Myocyte (in vitro differentiated cells): ENCODE data around the gene BAG1. TPM values are rescaled to one million over a fixed set of nuclear protein-coding genes. Genes with fewer than 3 reads are reported as not detected.

ENCODE experiments used
- DNase-seq: peaks from one replicate; pipeline ENCODE4 v3.0.0-alpha.2; 2012; ENCODE audit warnings: low read depth
- polyA plus RNA-seq: library from polyadenylated mRNA; unstranded; fragments of >200 nt; gene quantifications from one replicate; pipeline ENCODE4 v1.2.1, GENCODE V29; 2012; ENCODE audit warnings: missing spikeins
- total RNA-seq: library from RNA; depleted of rRNA; stranded (reverse); fragments of >200 nt; gene quantifications from 2 replicates; pipeline ENCODE4 v1.2.3, GENCODE V29; 2014

The BAG1 gene
- total RNA-seq: 74.6 and 78.7 TPM in 2 replicates
- 74.4 TPM for polyA plus RNA-seq

- DNase-seq: peak; percentile 100
These were observed at the start of gene BAG1, which contains the start of gene CHMP5 for GRCh38 chr9:33264473-33265177. Gene BAG1, minus strand, starts transcription at chr9:33264708. Gene CHMP5, plus strand, starts transcription at chr9:33265049. Its CDS starts 30 bp downstream, at chr9:33265079.

DNA sequence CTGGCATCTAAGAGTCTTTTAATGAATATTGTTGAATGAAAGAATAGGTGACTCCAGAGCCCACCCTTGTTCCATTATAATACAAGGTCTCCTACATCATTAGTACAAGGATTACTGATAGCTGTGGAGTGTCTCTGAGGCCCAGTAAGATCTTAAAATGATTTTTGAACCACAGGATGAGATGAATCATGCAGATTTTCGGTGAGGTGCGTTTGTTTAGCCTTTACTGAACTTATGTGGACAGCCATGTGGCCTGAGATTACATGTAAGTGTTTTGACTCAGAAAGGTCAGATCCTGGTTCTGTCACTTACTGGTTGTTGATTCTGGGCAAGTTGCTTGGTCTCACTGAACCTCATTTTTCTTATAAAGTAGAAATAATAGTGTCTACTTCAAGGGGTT is 47.4 kb upstream of the BAG1 start:
- DNase-seq: no peak

GRCh38 chr9:33310748-33311147 is 46.2 kb upstream of the BAG1 start:
- DNase-seq: no peak

GRCh38 chr9:33309903-33310302 is 45.4 kb upstream of the BAG1 start:
- DNase-seq: no peak

DNA sequence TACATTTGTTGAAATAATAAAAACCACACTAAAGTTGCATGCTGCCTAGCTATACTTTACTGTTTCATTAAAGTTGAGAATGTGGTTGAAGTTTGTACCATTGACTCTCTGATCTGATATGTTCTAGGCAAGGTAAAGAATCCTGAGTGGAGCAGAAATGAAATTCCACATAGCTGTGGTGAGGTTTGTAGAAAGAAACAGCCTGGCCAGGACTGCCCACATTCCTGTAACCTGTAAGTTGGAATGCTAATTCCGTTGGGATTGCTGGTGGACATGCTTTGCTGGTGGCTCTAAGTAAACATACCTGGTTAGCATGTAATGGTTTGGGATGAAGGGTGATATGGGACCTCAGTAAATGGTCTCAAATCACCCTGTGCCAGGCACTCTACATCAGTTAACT is 42.6 kb upstream of the BAG1 start:
- no peak for DNase-seq

GRCh38 chr9:33306037-33306436 is 41.5 kb upstream of the BAG1 start:
- no peak for DNase-seq

DNA sequence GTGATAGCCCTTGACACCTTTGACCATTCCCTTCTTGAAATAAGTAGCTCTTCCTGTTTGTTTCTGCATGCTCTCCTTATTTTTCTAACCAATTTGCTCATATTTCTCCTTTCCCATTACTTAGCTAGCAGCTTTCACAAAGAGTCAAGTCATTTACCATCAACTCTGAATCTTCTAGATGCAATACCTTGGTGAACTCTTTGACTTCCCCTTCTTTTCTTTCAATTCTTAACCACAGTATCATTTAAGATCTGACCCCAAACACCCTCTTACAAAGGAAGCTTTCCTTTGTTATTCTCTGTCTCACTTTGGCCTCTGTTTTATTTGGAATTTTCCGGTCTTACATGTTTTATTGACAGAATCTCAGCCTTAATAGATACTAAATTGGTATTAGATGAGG is 39.9 kb upstream of the BAG1 start:
- no peak for DNase-seq

- DNase-seq: peak; percentile 41
These were observed 36.0 kb upstream of the BAG1 start for GRCh38 chr9:33300546-33300945.

DNA sequence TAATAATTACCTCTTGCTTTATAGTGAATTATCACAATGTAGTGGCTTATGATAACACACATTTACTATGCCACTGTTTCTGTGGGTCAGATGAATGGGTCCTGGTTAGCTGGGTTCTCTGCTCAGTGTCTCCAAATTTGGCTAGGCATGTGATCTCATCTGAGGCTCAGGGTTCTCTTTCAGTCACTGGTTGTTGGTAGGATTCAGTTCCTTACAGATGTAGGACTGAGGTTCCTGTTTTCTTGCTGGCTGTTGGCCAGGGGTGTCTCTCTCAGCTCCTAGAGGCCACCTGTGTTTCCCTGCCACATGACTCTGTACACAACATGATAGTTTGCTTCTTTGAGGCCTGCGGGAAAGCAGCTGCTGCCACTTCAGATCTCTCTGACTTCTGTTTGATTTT is 32.9 kb upstream of the BAG1 start:
- DNase-seq: peak; percentile 91

GRCh38 chr9:33295571-33295970 is 31.1 kb upstream of the BAG1 start:
- DNase-seq: no peak

DNA sequence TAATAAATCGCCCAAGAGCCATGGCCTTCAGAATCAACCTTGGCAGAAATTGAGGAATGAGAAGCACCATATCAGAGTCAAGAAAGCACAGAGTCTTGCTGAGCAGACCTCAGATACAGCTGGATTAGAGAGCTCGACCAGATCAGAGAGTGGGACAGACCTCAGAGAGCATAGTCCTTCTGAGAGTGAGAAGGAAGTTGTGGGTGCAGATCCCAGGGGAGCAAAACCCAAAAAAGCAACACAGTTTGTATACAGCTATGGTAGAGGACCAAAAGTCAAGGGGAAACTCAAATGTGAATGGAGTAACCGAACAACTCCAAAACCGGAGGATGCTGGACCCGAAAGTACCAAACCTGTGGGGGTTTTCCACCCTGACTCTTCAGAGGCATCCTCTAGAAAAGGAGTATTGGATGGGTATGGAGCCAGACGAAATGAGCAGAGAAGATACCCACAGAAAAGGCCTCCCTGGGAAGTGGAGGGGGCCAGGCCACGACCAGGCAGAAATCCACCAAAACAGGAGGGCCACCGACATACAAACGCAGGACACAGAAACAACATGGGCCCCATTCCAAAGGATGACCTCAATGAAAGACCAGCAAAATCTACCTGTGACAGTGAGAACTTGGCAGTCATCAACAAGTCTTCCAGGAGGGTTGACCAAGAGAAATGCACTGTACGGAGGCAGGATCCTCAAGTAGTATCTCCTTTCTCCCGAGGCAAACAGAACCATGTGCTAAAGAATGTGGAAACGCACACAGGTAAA is 30.3 kb upstream of the BAG1 start:
- no peak for DNase-seq

DNA sequence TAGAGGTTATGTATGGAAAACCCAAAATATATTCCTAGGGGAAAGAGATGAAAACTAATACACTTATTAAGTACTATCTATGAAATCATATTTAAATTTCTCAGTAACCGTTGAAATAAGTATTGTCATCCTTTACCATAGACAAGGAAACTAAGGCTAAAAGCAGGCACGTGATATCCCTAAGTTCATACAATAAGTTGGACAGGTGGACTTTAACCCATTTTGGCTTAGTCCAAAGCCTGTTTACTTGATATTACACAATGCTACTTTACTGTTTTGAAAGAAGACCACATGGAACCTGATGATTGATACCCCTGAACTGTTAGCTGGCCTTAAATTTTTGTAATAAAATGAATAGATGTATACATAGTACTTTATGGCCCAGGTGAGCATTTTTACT is 29.3 kb upstream of the BAG1 start:
- DNase-seq: no peak

DNA sequence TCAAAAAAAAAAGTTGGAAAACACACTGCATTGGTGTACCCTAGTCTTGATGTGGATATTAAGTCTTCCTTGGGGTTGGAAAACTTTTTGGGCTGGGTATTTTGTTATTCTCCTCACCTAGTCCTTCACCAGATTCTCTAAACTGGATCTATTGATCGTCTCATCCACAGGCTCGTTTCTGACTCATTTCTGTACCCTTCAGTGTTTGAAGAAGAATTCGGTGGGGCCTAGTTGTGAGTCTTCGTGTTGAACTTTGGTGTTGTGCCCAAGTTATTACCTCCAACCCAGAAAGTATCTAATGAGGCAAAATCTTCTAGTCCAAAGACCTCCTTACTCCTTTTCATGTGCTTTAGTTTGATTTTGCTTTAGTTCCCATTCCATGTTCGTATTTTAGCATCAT is 27.4 kb upstream of the BAG1 start:
- DNase-seq: no peak

GRCh38 chr9:33291031-33291397 is 26.5 kb upstream of the BAG1 start:
- DNase-seq: no peak

DNA sequence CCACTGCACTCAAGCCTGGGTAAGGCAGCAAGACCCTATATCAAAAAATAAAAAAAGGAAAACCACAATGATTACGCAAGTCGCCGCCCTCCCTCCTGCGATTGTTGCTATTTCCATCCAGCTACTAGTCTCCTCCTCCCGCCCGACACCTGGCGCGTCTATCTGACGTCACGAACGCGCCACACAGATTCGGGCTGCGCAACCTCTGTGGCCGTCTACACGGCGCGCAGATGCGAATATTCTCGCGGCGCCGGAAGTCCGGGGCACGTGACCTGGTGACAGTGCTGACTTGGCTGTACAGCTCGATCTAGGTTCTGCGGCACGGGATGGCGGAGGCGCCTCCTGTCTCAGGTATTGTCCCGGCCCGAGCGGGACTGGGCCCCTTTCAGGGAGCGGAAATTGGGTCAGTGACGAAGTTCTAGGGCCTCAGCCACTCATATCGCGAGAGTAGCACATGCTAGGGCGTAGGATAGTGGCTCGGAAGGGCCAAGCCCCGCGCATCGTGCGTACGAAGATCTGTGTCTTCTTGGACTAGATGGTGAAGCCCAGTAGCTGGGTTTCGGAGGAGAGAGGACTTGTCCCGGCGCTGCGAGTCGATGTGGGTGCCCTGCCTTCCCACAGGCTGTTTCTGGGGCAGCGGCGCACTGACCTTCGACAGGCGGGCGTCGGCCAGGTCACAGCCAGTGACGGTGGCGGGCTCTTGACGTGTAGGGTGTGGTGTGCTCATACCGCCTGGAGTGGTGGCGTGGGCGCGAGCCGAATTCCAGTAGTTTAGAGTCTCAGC is 25.9 kb upstream of the BAG1 start, which contains the start of gene NFX1:
Gene NFX1, plus strand, starts transcription at position 270 of the 784 bp plus-strand sequence. Its CDS starts 57 bp downstream, at position 327.
- DNase-seq: peak; percentile 99

- no peak for DNase-seq
These were observed 25.4 kb upstream of the BAG1 start for GRCh38 chr9:33289936-33290246.

GRCh38 chr9:33289496-33289895 is 25.0 kb upstream of the BAG1 start:
- DNase-seq: peak; percentile 32

GRCh38 chr9:33288828-33289483 is 24.4 kb upstream of the BAG1 start:
- no peak for DNase-seq

DNA sequence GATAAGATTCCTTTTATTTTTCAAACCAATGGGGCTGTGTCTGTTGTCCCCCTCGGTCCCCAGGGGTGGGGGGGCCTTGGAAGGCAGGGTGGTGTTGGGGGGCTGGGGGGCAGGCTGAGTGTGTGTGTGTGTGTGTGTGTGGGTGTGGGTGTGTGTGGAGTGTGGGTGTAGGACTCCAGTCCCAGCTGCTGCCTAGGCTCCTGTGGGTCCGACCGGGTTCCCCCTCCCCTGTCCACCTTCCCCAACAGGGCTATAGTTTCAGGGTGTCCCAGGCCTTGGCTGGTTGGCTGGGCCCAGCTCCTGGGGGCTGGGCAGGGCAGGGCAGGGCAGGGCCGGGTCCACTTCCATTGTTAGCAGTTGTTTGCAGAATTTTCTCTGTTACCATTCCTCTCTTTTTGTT is 23.7 kb upstream of the BAG1 start:
- DNase-seq: no peak

- DNase-seq: peak; percentile 81
These were observed 22.6 kb upstream of the BAG1 start for GRCh38 chr9:33287087-33287490.

GRCh38 chr9:33285502-33285901 is 21.0 kb upstream of the BAG1 start:
- DNase-seq: no peak

DNA sequence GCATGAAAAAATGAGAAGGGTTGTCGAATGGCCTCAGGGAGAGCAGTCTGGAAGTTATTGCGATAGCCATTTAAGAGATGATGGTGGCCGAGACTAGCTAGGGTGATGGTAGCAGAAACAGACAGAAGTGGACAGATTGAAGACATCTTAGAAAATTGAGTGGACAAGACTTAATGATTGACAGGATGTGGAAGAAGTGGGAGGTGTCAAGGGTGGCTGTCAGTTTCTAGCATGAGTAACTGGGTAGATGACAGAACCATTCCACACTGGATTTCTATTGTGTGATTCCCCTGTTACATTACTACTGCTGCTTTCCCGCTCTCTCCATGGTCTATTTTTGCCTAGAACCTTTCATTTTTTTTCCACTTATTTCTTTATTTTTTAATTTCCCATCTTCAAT is 13.0 kb upstream of the BAG1 start:
- no peak for DNase-seq
